Chondrocyte (in vitro differentiated cells): Measurements from ENCODE around the gene TPST2. TPM values are rescaled to one million over a fixed set of nuclear protein-coding genes. Genes with fewer than 3 reads are reported as not detected.

Experiments
- DNase-seq: peaks from one replicate; pipeline ENCODE4 v3.0.0; 2021; ENCODE audit warnings: mixed read lengths, low spot score
- H3K27ac Mint-ChIP-seq: one replicate; pipeline ENCODE4 v1.8.0; 2021; ENCODE audit warnings: mild to moderate bottlenecking, moderate library complexity, mixed read lengths; ENCODE audit not compliant: unreplicated experiment
- H3K27me3 Mint-ChIP-seq: 2 replicates; pipeline ENCODE4 v1.8.0; 2021; ENCODE audit warnings: low read depth, mixed read lengths
- H3K36me3 Mint-ChIP-seq: 2 replicates; pipeline ENCODE4 v1.8.0; 2021; ENCODE audit warnings: low read depth, mixed read lengths
- H3K4me1 Mint-ChIP-seq: 2 replicates; pipeline ENCODE4 v1.8.0; 2021; ENCODE audit warnings: low read depth, mild to moderate bottlenecking, mixed read lengths
- H3K4me3 Mint-ChIP-seq: one replicate; pipeline ENCODE4 v1.8.0; 2021; ENCODE audit warnings: mild to moderate bottlenecking, moderate library complexity, mixed read lengths; ENCODE audit not compliant: unreplicated experiment
- H3K9me3 Mint-ChIP-seq: 2 replicates; pipeline ENCODE4 v1.8.0; 2021; ENCODE audit warnings: low read depth, mixed read lengths
- total RNA-seq: library from RNA; stranded (reverse); gene quantifications from 3 replicates; pipeline ENCODE4 v1.2.1, GENCODE V29; 2021
- TF ChIP-seq, protein P1 (sequence below): fragments of 200-600 bp; sonication (generic); IDR thresholded peaks from 2 replicates; pipeline ENCODE4 v1.5.0; 2021; ENCODE audit warnings: antibody characterized with exemption, mild to moderate bottlenecking, moderate library complexity

The TPST2 gene
- total RNA-seq, 1 donor from 2014 or later, result 75.8 TPM

DNA sequence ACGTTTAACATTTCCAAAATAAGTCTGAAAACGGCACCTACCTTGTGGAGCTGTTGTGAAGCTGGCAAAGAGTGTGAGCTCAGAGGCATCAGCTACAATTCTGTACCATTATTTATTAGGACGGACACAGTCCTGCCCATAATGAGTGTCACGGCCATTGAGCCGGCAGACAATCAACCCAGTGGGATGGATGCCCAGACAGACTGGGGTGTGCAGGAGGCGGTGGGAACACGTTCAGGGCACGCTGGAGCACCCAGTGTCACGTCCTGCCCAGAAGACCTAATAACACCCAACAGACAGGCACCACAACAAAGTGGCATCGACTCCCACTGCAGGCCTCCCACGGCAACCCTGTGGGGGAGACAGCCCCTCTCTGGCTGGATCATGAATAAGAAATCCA, 34.5 kb downstream of the TPST2 start:
- H3K27me3 Mint-ChIP-seq, result no peaks in the 10 kb centered on the region
- H3K27ac Mint-ChIP-seq, result no peak overlapping the region
- H3K4me1 Mint-ChIP-seq, result peaks cover 66% of the 10 kb centered on the region
- TF ChIP-seq, protein P1, sequence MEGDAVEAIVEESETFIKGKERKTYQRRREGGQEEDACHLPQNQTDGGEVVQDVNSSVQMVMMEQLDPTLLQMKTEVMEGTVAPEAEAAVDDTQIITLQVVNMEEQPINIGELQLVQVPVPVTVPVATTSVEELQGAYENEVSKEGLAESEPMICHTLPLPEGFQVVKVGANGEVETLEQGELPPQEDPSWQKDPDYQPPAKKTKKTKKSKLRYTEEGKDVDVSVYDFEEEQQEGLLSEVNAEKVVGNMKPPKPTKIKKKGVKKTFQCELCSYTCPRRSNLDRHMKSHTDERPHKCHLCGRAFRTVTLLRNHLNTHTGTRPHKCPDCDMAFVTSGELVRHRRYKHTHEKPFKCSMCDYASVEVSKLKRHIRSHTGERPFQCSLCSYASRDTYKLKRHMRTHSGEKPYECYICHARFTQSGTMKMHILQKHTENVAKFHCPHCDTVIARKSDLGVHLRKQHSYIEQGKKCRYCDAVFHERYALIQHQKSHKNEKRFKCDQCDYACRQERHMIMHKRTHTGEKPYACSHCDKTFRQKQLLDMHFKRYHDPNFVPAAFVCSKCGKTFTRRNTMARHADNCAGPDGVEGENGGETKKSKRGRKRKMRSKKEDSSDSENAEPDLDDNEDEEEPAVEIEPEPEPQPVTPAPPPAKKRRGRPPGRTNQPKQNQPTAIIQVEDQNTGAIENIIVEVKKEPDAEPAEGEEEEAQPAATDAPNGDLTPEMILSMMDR, result no peak
- no peaks in the 10 kb centered on the region for H3K9me3 Mint-ChIP-seq
- H3K36me3 Mint-ChIP-seq, result no peaks in the 10 kb centered on the region
- no peak for DNase-seq
- no peak overlapping the region for H3K4me3 Mint-ChIP-seq

DNA sequence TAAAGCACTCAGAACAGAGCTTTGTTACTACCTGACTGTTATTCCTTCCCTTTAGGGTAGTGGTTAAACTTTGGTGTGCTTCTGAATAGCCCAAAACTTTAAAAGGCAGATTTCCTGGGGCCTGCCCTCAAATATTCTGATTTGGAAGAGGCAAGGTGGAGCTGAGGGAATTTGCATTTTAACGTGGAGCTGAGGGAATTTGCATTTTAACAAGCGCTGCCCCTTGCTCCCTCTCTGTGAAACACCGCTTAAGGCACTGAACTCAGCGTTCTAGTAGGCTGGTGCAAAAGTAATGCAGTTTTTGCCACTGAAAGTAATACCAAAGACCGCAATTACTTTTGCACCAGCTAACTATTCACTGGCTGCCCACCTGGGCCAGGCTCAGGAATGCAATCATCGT, 35.0 kb downstream of the TPST2 start:
- no peaks in the 10 kb centered on the region for H3K27me3 Mint-ChIP-seq
- TF ChIP-seq, protein P1, result no peak
- no peaks in the 10 kb centered on the region for H3K9me3 Mint-ChIP-seq
- H3K4me1 Mint-ChIP-seq, result peaks cover 71% of the 10 kb centered on the region
- DNase-seq, result no peak
- H3K27ac Mint-ChIP-seq, result no peak overlapping the region
- H3K4me3 Mint-ChIP-seq, result no peak overlapping the region
- no peaks in the 10 kb centered on the region for H3K36me3 Mint-ChIP-seq

DNA sequence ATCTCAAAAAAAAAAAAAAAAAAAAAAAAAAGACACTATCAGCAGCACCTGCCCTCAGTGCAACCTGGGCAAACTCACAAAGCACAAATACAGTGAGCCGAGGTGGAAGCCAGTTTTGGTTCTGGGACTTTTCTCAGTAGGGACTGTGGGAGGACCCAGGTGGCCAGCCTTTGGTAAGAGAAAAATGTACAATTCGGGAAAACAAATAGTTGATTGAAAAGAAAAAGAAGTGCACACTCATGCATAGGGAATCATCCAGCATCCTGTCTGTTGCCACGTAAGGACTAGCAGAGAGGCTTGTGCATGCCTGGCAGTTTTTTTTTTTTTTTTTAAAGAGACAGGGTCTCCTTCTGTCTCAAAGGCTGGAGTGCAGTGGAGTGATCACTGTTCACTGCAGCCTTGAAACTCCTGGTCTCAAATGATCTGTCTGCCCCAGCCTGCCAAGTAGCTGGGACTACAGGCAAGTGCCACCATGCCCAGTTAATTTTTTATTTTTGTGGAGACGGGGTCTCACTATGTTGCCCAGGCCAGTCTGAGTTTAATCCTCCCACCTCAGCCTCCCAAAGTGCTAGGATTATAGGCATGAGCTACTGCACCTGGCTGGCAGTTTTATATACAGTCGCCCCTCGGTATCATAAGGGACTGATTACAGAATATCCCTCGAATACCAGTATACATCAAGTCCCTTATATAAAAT, 36.7 kb downstream of the TPST2 start:
- Mint-ChIP-seq H3K36me3 (no peaks in the 10 kb centered on the region), H3K27me3 (no peaks in the 10 kb centered on the region), H3K9me3 (no peaks in the 10 kb centered on the region), H3K4me1 (peaks cover 61% of the 10 kb centered on the region), H3K4me3 (peak overlapping the region; percentile 60), H3K27ac (peak overlapping the region; percentile 97)
- TF ChIP-seq, protein P1, result no peak
- DNase-seq, result no peak

DNA sequence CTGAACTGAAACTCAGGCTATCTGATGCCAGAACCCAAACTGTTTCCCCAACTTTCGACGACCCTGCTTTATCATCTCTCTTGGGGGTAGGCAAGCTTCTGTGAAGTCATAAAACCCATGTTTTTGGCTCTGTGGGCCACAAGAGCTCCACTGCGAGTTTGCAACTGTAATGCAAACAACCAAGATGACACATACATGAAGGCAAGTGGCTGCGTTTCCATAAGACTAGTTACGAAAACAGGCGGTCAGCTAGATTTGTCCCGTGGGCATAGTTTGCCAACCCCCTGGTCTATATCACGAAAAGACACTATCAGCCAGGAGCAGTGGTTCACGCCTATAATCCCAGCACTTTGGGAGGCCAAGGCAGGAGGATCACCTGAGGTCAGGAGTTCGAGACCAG, 37.5 kb downstream of the TPST2 start:
- Mint-ChIP-seq H3K4me1 (peaks cover 54% of the 10 kb centered on the region), H3K4me3 (no peak overlapping the region), H3K27me3 (no peaks in the 10 kb centered on the region), H3K9me3 (no peaks in the 10 kb centered on the region), H3K27ac (peak overlapping the region; percentile 97), H3K36me3 (no peaks in the 10 kb centered on the region)
- TF ChIP-seq, protein P1, result no peak
- DNase-seq, result no peak

DNA sequence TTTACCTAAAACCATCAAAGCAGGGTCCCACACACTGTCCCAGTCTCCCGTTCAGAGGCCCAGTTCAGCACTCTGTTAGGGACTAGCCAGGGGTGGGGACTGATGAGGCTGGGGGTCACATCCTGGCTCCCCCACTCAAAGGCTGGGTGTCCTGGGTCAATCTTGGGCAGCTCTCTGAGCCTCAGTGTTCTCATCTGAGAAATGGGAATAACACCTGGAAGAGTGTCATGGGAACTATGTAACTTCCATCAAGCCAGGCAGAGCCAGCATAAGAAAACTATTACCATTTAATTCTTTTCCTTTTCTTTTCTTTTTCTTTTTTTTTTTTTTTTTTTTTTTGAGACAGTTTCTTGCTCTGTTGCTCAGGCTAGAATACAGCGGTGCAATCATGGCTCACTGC, 38.4 kb downstream of the TPST2 start:
- TF ChIP-seq, protein P1, result no peak
- Mint-ChIP-seq H3K4me1 (peaks cover 49% of the 10 kb centered on the region), H3K4me3 (no peak overlapping the region), H3K36me3 (peaks cover 3% of the 10 kb centered on the region), H3K9me3 (no peaks in the 10 kb centered on the region), H3K27me3 (no peaks in the 10 kb centered on the region), H3K27ac (peak overlapping the region; percentile 97)
- DNase-seq, result no peak
